Measurements from ENCODE around the gene PRDM16. TPM values are rescaled to one million over a fixed set of nuclear protein-coding genes. Genes with fewer than 3 reads are reported as not detected.

PRDM16 gene
- total and polyA plus RNA-seq, 2 experiments from 2014 or later = 0.14 to 0.16 TPM

GRCh38 chr1:3183411-3183810 is 114.4 kb downstream of the PRDM16 start (continued):
- no peak for TF ChIP-seq JUNB (IDR thresholded peaks at IDR 0.05; ENCODE audit: unreplicated experiment)

GRCh38 chr1:3183813-3184212 is 114.8 kb downstream of the PRDM16 start:
- no peak for DNase-seq (ENCODE audit: low spot score)
- no peaks in the 10 kb centered on the region for H3K9me2 ChIP-seq (ENCODE audit: insufficient read depth)
- no peaks in the 10 kb centered on the region for H3K4me1 ChIP-seq (ENCODE audit: insufficient read depth)
- no peak for ATAC-seq
- H2AFZ ChIP-seq = no peak overlapping the region
- peaks cover 8% of the 10 kb centered on the region for H3K27me3 Mint-ChIP-seq (ENCODE audit: insufficient read depth, low read depth, poor library complexity)
- no peaks in the 10 kb centered on the region for H3K27me3 ChIP-seq (ENCODE audit: insufficient read depth)
- no peaks in the 10 kb centered on the region for H3K79me2 ChIP-seq (replicated peaks; ENCODE audit: insufficient read depth)
- peaks cover 3% of the 10 kb centered on the region; the same call in 2 of the 3 replicates for H3K9me3 Mint-ChIP-seq
- peaks cover 9% of the 10 kb centered on the region; the same call in 1 of the 2 replicates for H3F3A ChIP-seq (replicated peaks; ENCODE audit: low read depth)
- H3K4me3 ChIP-seq = no peak overlapping the region
- H3K4me2 ChIP-seq = no peak overlapping the region
- TF ChIP-seq ETS1 (IDR thresholded peaks at IDR 0.05) = no peak
- no peak for TF ChIP-seq STAT1 (IDR thresholded peaks at IDR 0.05; ENCODE audit: unreplicated experiment)
- no peak for TF ChIP-seq CREB1 (CRISPR knock-in tag; IDR thresholded peaks at IDR 0.05; ENCODE audit: low read depth)
- TF ChIP-seq EZH2 (IDR thresholded peaks at IDR 0.05; ENCODE audit: low read depth, unreplicated experiment) = no peak
- TF ChIP-seq NANOG (IDR thresholded peaks at IDR 0.05; ENCODE audit: borderline replicate concordance) = no peak
- TF ChIP-seq POLR2AphosphoS5 (IDR thresholded peaks at IDR 0.05; ENCODE audit: low read depth) = no peak
- TF ChIP-seq ZNF114 (CRISPR knock-in tag; IDR thresholded peaks at IDR 0.05) = no peak
- TF ChIP-seq JUNB (IDR thresholded peaks at IDR 0.05; ENCODE audit: unreplicated experiment) = no peak
- no peak for TF ChIP-seq ZNF462 (CRISPR knock-in tag; IDR thresholded peaks at IDR 0.05)
- TF ChIP-seq REST (IDR thresholded peaks at IDR 0.05; ENCODE audit: unreplicated experiment) = no peak
- TF ChIP-seq EZH2phosphoT487 (IDR thresholded peaks at IDR 0.05; ENCODE audit: unreplicated experiment) = no peak
- no peak for TF ChIP-seq CTCF (conservative IDR thresholded peaks at IDR 0.05; ENCODE audit: low read depth in 2 of 2)
- TF ChIP-seq ZNF331 (CRISPR knock-in tag; IDR thresholded peaks at IDR 0.05; ENCODE audit: low read depth) = no peak
- no peak overlapping the region for H3K4me3 Mint-ChIP-seq
- H3K36me3 Mint-ChIP-seq (ENCODE audit: low read depth) = no peaks in the 10 kb centered on the region; the same call in 1 of the 3 replicates
- H3K4me1 Mint-ChIP-seq = no peaks in the 10 kb centered on the region; the same call in 1 of the 3 replicates
- H3K27ac Mint-ChIP-seq = no peak overlapping the region
- no peaks in the 10 kb centered on the region for H4K20me1 ChIP-seq (replicated peaks; ENCODE audit: insufficient read depth)
- H3K36me3 ChIP-seq (ENCODE audit: insufficient read depth) = no peaks in the 10 kb centered on the region
- no peak overlapping the region for H3K27ac ChIP-seq (ENCODE audit: low read depth)

Measured in GM23338 (cell line).